HEK293 (cell line): ENCODE results near the gene MRPL48.
A peak's percentile ranks its signal among the peaks of the same experiment; 100 is the strongest.

Experiments used
- CTCF ChIA-PET: fragments of 350-600 bp; formaldehyde crosslinking; extraction: SDS; loops from one replicate; lab custom pipeline; 2021; ENCODE audit warnings: antibody characterized with exemption; lab: Yijun Ruan, JAX
- POLR2A ChIA-PET: fragments of 300-600 bp; formaldehyde crosslinking; extraction: SDS; loops from one replicate; lab custom pipeline; 2020; ENCODE audit warnings: antibody characterized with exemption, inconsistent platforms; lab: Yijun Ruan, JAX
- H3K27ac ChIP-seq: fragments of 200-500 bp; sonication (Bioruptor generic); 2 replicates; pipeline ENCODE4 v1.5.1; 2014; ENCODE audit warnings: low read depth, low read length, control low read depth, inconsistent platforms; ENCODE audit errors: extremely low read depth
- H3K36me3 ChIP-seq, 2 experiments: fragments of 200-500 bp in 1 of 2; sonication (Bioruptor generic) in 1 of 2; 1 replicate in 1 of 2; 2 replicates in 1 of 2; pipeline ENCODE4 v1.5.1; 2014 to 2017; ENCODE audit warnings: inconsistent platforms in 2 of 2, low read length in 2 of 2; ENCODE audit not compliant: control insufficient read depth in 2 of 2, insufficient read depth in 1 of 2
- H3K4me1 ChIP-seq: fragments of 200-500 bp; sonication (Bioruptor generic); 2 replicates; pipeline ENCODE4 v1.5.1; 2014; ENCODE audit warnings: mild to moderate bottlenecking, low read length, inconsistent platforms; ENCODE audit not compliant: control insufficient read depth, insufficient read depth
- H3K4me3 ChIP-seq: 2 replicates; pipeline ENCODE4 v1.5.1; 2011; ENCODE audit warnings: low read depth, mild to moderate bottlenecking, control low read depth, low read length, moderate library complexity
- H3K9me3 ChIP-seq: fragments of 200-500 bp; sonication (Bioruptor generic); 2 replicates; pipeline ENCODE4 v1.5.1; 2014; ENCODE audit warnings: low read depth, low read length, inconsistent platforms; ENCODE audit not compliant: control insufficient read depth, insufficient read depth
- GFI1B ChIP-seq: fragments of 450-650 bp; formaldehyde crosslinking; IDR thresholded peaks from 2 replicates; pipeline ENCODE4 v1.5.1; 2016; ENCODE audit warnings: missing biosample characterization, missing genetic modification characterization
- INSM2 ChIP-seq: fragments of 450-650 bp; formaldehyde crosslinking; IDR thresholded peaks from 2 replicates; pipeline ENCODE4 v1.5.1; 2016; ENCODE audit warnings: missing biosample characterization, missing genetic modification characterization
- KLF7 ChIP-seq: fragments of 450-650 bp; formaldehyde crosslinking; IDR thresholded peaks from 2 replicates; pipeline ENCODE4 v1.5.1; 2016; ENCODE audit warnings: missing biosample characterization, missing genetic modification characterization, borderline replicate concordance
- PATZ1 ChIP-seq: fragments of 450-650 bp; formaldehyde crosslinking; IDR thresholded peaks from 2 replicates; pipeline ENCODE4 v1.5.1; 2016; ENCODE audit warnings: missing biosample characterization, missing genetic modification characterization
- SALL2 ChIP-seq: fragments of 450-650 bp; formaldehyde crosslinking; IDR thresholded peaks from 2 replicates; pipeline ENCODE4 v1.5.0; 2017; ENCODE audit warnings: missing biosample characterization, mild to moderate bottlenecking, missing genetic modification characterization, borderline replicate concordance
- YY2 ChIP-seq: fragments of 450-650 bp; formaldehyde crosslinking; IDR thresholded peaks from 2 replicates; pipeline ENCODE4 v1.5.1; 2016; ENCODE audit warnings: missing biosample characterization, missing genetic modification characterization
- ZBTB49 ChIP-seq: fragments of 450-650 bp; formaldehyde crosslinking; IDR thresholded peaks from 2 replicates; pipeline ENCODE4 v1.5.1; 2016; ENCODE audit warnings: missing biosample characterization, missing genetic modification characterization, low read depth
- ZBTB6 ChIP-seq: fragments of 450-650 bp; formaldehyde crosslinking; IDR thresholded peaks from 2 replicates; pipeline ENCODE4 v1.5.1; 2017; ENCODE audit warnings: missing biosample characterization, missing genetic modification characterization
- ZBTB8A ChIP-seq: fragments of 450-650 bp; formaldehyde crosslinking; IDR thresholded peaks from 2 replicates; pipeline ENCODE4 v1.5.1; 2016; ENCODE audit warnings: missing biosample characterization, missing genetic modification characterization
- ZNF155 ChIP-seq: fragments of 450-650 bp; formaldehyde crosslinking; IDR thresholded peaks from 2 replicates; pipeline ENCODE4 v1.5.1; 2016; ENCODE audit warnings: missing biosample characterization, missing genetic modification characterization
- ZNF157 ChIP-seq: fragments of 450-650 bp; formaldehyde crosslinking; IDR thresholded peaks from 2 replicates; pipeline ENCODE4 v1.5.1; 2016; ENCODE audit warnings: missing biosample characterization, missing genetic modification characterization
- ZNF280D ChIP-seq: fragments of 450-650 bp; formaldehyde crosslinking; IDR thresholded peaks from 2 replicates; pipeline ENCODE4 v1.5.1; 2016; ENCODE audit warnings: missing biosample characterization, missing genetic modification characterization
- ZNF394 ChIP-seq: fragments of 450-650 bp; formaldehyde crosslinking; IDR thresholded peaks from 2 replicates; pipeline ENCODE4 v1.5.1; 2016; ENCODE audit warnings: missing biosample characterization, missing genetic modification characterization, mild to moderate bottlenecking, moderate library complexity, borderline replicate concordance
- ZNF416 ChIP-seq: fragments of 450-650 bp; formaldehyde crosslinking; IDR thresholded peaks from 2 replicates; pipeline ENCODE4 v1.5.1; 2016; ENCODE audit warnings: missing biosample characterization, missing genetic modification characterization
- ZNF561 ChIP-seq: fragments of 450-650 bp; IDR thresholded peaks from 2 replicates; pipeline ENCODE4 v1.5.1; 2018; ENCODE audit warnings: missing biosample characterization, missing genetic modification characterization, borderline replicate concordance
- ZNF660 ChIP-seq: fragments of 450-650 bp; IDR thresholded peaks from 2 replicates; pipeline ENCODE4 v1.5.1; 2018; ENCODE audit warnings: missing biosample characterization, mild to moderate bottlenecking, missing genetic modification characterization
- ZNF704 ChIP-seq: fragments of 450-650 bp; formaldehyde crosslinking; IDR thresholded peaks from 2 replicates; pipeline ENCODE4 v1.5.1; 2016; ENCODE audit warnings: missing biosample characterization, missing genetic modification characterization
- ZNF791 ChIP-seq: fragments of 450-650 bp; formaldehyde crosslinking; IDR thresholded peaks from 2 replicates; pipeline ENCODE4 v1.5.1; 2016; ENCODE audit warnings: missing biosample characterization, missing genetic modification characterization
- ZNF843 ChIP-seq: fragments of 450-650 bp; formaldehyde crosslinking; IDR thresholded peaks from 2 replicates; pipeline ENCODE4 v1.5.1; 2016; ENCODE audit warnings: missing biosample characterization, missing genetic modification characterization
- ZSCAN23 ChIP-seq: fragments of 450-650 bp; formaldehyde crosslinking; IDR thresholded peaks from 2 replicates; pipeline ENCODE4 v1.5.1; 2016; ENCODE audit warnings: missing biosample characterization, missing genetic modification characterization

MRPL48 gene

GRCh38 chr11:73876424-73877310, 89.0 kb downstream of the MRPL48 start, which contains the start of the genes COA4 and PAAF1 (continued):
- TF ChIP-seq PATZ1 (tag by site-specific recombination): peak; percentile 69
- no peak for TF ChIP-seq ZBTB49 (tag by site-specific recombination)
- TF ChIP-seq, all 188 proteins: peak for 35

- ChIA-PET CTCF (interaction anchor here (0.6 to 1.0 kb wide), 2 partner anchors 9 to 54 kb away, joined by 3 read pairs; no protein-coding TSS in a partner anchor), POLR2A (interaction anchor here (0.9 kb wide), 1 partner anchor 91 kb away, joined by 3 read pairs; the partner anchor contains the start of gene MRPL48)
Observed at GRCh38 chr11:73878771-73879170, 91.1 kb downstream of the MRPL48 start.

More at GRCh38 chr11:73878771-73879170, 91.1 kb downstream of the MRPL48 start:
- no peak for TF ChIP-seq ZNF155 (tag by site-specific recombination)
- TF ChIP-seq ZNF416: no peak
- TF ChIP-seq ZSCAN23 (tag by site-specific recombination): no peak
- TF ChIP-seq GFI1B (tag by site-specific recombination): no peak
- TF ChIP-seq ZNF394 (tag by site-specific recombination): no peak
- no peak for TF ChIP-seq ZBTB6 (tag by site-specific recombination)
- no peak for TF ChIP-seq ZNF157 (tag by site-specific recombination)
- TF ChIP-seq ZNF660 (tag by site-specific recombination): no peak
- TF ChIP-seq ZBTB8A: no peak
- no peak for TF ChIP-seq INSM2 (tag by site-specific recombination)
- TF ChIP-seq KLF7 (tag by site-specific recombination): no peak
- TF ChIP-seq ZNF704 (tag by site-specific recombination): no peak
- no peak for TF ChIP-seq ZNF843 (tag by site-specific recombination)
- TF ChIP-seq ZNF791 (tag by site-specific recombination): no peak
- no peak for TF ChIP-seq ZNF561 (tag by site-specific recombination)
- TF ChIP-seq YY2 (tag by site-specific recombination): no peak
- no peak for TF ChIP-seq SALL2 (tag by site-specific recombination)
- TF ChIP-seq ZNF280D (tag by site-specific recombination): no peak
- TF ChIP-seq, all 188 proteins: peak for 0
- no peak overlapping the region for H3K27ac ChIP-seq
- H3K4me1 ChIP-seq: no peaks in the 10 kb centered on the region
- peaks cover 8 to 32% of the 10 kb centered on the region in 2 experiments; a peak in 2 of 3 replicates for H3K36me3 ChIP-seq
- H3K9me3 ChIP-seq: no peaks in the 10 kb centered on the region
- no peak overlapping the region for H3K4me3 ChIP-seq
